KOPT-K1 (cell line): ENCODE measurements around the gene SMC4.

ENCODE experiments used
- H3K27ac ChIP-seq: fragments of 200-600 bp; sonication (generic); 2 replicates; pipeline ENCODE4 v1.5.1; 2016; ENCODE audit warnings: antibody characterized with exemption, mild to moderate bottlenecking, low read depth, low read length; ENCODE audit not compliant: poor library complexity, severe bottlenecking
- H3K36me3 ChIP-seq: fragments of 200-600 bp; sonication (generic); 2 replicates; pipeline ENCODE4 v1.5.1; 2017; ENCODE audit warnings: antibody characterized with exemption, mild to moderate bottlenecking, low read length, moderate library complexity; ENCODE audit not compliant: insufficient read depth
- H3K9me3 ChIP-seq: fragments of 200-600 bp; sonication (generic); 2 replicates; pipeline ENCODE4 v1.5.1; 2017; ENCODE audit warnings: antibody characterized with exemption, low read length, mild to moderate bottlenecking; ENCODE audit not compliant: insufficient read depth, poor library complexity, severe bottlenecking

SMC4 gene

DNA sequence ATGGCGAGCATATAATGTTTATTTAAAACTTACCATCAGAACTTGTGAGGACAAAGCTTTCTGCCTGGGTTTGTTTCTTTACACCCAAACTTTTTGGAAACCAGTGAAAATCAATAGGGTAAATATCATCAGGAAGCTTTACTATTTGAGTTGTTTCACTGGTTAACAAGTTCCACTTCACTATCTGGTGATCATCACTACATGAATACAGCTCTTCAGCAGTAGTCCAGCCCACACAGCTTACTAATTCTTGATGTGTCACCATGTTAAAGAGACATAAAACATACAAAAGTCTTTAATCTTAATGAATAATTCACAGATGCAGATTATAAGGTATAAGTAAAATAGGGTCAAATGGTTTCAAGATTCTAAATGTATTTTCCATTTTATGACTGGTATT lies 18.0 kb upstream of the SMC4 start:
- H3K9me3 ChIP-seq: no peaks in the 10 kb centered on the region
- H3K36me3 ChIP-seq: peaks cover 4% of the 10 kb centered on the region
- H3K27ac ChIP-seq: no peak overlapping the region

DNA sequence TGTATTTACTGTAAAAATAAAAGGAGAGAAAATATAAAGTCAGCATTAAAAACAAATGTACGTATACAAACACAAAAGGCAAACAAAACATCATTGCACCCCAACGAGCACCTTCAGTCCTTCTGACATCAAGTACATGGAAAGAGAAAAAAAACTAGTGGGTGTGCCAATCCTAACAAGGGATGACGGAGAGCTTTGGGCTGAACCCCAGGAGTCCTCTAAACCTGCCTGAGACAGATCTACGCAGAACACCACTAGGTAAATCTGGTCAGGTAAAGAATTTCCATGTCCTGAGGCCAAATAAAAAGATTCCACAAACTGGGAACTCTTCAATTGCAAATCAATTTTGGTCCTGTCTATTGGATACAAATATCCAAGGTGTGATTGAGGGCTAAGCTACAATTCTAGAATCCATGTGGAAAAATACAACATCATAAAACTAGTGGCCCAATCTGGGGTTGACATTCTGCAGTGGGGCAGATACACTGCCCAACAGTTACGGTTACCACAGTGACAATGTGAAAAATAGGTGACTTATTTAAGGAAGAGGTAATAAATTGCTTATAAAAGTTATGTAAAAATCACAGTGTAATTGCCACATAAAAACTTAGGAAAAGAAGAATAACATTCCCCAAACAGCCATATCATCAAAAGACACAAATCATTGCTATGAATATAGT lies 14.7 kb upstream of the SMC4 start:
- Histone ChIP-seq H3K36me3 (no peaks in the 10 kb centered on the region), H3K27ac (no peak overlapping the region), H3K9me3 (no peaks in the 10 kb centered on the region)

DNA sequence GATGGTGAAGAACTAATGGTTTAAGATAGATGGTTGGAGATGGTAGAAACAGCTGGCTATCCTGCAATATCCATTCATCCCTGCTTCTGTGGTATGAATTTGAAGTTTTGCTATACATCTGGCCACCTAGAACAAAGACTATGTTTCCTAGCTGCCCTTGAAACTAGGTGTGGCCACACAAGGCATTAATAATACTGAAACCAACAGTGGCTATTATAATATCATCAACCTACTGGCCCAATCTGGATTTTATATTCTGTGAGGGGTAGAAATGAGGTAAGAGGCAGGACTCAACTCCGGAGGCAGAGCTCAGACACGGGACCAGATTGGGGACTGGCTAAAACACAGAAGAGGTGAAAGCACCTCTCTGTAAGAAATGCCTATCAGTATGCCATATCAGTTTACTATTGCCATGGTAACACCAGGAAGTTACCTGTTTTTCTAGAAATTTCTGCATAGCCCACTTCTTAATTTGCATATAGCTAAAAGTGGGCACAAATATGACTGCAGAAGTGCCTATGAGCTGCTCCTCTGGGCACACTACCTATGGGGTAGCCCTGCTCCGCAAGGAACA lies 8.8 kb upstream of the SMC4 start:
- Histone ChIP-seq H3K27ac (no peak overlapping the region), H3K9me3 (no peaks in the 10 kb centered on the region), H3K36me3 (peaks cover 4% of the 10 kb centered on the region; the same call in 1 of the 2 replicates)

DNA sequence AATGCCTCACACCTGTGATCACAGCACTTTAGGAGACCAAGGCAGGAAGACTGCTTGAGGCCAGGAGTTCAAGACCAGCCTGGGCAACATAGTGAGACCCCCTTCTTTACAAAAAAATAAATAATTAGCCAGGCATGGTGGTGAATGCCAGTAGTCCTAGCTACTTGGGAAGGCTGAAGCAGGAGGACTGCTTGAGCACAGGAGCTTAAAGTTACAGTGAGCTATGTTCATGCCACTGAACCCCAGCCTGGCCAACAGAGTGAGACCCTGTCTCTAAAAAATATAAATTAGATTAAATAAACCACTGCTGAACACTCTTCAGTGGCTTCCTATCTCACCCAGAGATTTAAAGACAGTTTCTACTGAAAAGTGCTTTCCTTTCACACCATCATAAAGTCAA lies 6.7 kb upstream of the SMC4 start:
- Histone ChIP-seq H3K9me3 (no peaks in the 10 kb centered on the region), H3K36me3 (peaks cover 4% of the 10 kb centered on the region; the same call in 1 of the 2 replicates), H3K27ac (no peak overlapping the region)

DNA sequence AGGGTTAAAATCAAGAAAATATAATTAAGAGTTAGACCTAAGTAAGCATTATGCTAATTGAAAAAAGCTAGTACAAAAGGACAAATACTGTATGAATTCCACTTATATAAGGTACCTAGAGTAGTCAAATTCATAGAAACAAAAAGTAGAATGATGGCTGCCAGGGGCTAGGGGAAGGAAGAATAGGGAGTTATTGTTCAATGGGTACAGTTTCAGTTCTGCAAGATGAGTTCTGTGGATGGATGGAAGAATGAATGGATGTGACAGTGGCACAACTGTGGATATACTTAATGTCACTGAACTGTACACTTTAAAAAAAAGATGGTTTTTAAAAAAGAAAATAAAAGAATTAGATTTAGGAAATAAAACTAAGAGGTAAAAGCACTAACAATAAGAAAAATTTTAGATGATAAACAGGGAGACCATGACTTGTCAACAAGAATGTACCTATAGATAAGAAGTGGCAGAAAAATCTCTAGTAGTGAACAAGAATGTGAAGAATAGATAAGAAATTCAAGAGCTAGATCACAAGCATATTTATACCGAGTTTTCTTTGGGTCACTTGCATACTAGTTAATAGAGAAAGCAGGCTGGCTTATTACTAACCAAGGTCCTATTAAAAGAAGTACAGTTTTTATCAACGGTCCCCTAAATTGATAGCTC lies 6.0 kb upstream of the SMC4 start:
- H3K27ac ChIP-seq: no peak overlapping the region
- H3K9me3 ChIP-seq: no peaks in the 10 kb centered on the region
- peaks cover 4% of the 10 kb centered on the region; the same call in 1 of the 2 replicates for H3K36me3 ChIP-seq

DNA sequence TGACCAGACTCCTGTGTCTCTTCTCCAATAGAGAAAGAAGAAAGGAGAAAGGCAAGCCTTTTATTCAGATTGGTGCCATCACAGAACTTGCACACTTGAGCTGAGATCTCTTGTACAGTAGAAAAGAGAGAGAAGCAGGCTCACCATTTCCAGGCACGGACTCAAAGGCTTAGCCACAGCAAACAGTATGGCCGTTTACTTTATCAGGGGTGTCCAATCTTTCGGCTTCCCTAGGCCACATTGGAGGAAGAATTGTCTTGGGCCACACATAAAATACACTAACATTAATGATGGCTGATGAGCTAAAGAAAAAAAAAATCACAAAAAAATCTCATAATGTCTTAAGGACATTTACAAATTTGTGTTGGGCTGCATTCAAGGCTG lies 5.4 kb upstream of the SMC4 start:
- Histone ChIP-seq H3K27ac (no peak overlapping the region), H3K9me3 (no peaks in the 10 kb centered on the region), H3K36me3 (peaks cover 4% of the 10 kb centered on the region; the same call in 1 of the 2 replicates)

DNA sequence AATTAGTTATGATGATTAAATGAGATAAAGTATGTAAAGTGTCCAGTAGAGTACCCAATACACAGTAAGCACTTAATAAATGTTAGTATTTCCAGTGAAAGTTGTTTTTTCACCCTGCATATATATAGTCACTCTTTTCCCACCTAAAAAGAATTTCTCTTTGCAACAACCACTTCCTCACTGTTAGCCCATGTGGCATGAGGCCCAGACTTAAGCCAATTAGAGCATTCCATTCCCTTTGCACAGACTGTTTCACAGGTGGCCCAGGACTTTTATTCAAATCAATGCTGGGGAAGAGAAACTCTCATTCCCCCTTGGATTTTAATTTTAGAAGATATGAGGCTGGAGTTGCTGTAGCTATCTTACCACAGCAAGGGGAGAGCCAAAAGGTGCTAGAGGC lies 4.2 kb upstream of the SMC4 start:
- Histone ChIP-seq H3K9me3 (no peaks in the 10 kb centered on the region), H3K27ac (peak overlapping the region; percentile 8), H3K36me3 (peaks cover 9% of the 10 kb centered on the region; the same call in 1 of the 2 replicates)

DNA sequence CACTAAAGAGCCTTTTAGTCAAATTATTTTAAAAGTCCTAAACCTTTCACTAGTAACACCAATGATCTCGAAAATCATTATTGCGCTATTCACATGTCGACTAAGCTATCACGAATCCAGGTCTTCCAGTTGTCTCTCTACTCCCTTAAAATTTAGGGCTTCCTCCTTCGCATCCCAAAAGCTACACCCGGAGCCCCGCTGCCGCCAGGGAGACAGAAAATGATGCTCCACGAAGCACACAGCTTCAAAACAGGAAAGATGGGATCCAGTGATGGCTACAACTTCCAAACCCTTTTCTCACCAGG lies 678 bp upstream of the SMC4 start:
- Histone ChIP-seq H3K36me3 (peaks cover 38% of the 10 kb centered on the region), H3K27ac (peak overlapping the region; percentile 99), H3K9me3 (no peaks in the 10 kb centered on the region)

DNA sequence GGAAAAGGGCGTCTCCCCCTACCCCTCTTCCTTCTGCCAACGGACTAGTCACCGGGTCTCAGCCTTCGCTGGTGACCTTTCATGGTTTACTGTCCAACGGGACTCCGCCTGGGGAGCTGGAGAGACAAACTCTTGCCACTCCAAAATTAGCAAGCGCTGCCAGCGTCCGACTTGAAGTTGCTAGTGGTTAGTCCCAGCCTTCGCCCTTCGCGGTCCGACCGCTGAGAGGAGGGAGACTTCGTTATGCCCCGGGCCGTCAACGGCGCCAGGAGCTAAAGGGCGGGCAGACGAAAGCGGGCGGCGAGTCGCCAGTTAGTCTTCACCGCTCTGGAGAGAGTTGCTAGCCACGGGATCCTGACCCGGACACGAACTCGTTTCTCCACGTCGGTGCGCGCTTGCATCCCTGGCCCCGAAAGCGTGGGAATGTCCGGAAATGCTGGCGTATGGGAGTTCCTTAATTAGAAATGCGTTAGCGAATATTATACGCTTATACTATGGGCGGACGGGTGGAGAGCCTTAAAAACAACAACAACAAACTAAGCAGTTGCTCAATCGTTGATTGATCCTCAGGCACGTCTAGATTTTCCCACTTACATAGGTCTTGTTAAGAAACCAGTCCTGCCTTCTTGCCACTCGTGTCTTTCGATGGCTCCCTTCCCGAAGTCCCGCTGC lies 716 bp downstream of the SMC4 start:
- peak overlapping the region; percentile 99 for H3K27ac ChIP-seq
- H3K36me3 ChIP-seq: peaks cover 52% of the 10 kb centered on the region
- no peaks in the 10 kb centered on the region for H3K9me3 ChIP-seq

DNA sequence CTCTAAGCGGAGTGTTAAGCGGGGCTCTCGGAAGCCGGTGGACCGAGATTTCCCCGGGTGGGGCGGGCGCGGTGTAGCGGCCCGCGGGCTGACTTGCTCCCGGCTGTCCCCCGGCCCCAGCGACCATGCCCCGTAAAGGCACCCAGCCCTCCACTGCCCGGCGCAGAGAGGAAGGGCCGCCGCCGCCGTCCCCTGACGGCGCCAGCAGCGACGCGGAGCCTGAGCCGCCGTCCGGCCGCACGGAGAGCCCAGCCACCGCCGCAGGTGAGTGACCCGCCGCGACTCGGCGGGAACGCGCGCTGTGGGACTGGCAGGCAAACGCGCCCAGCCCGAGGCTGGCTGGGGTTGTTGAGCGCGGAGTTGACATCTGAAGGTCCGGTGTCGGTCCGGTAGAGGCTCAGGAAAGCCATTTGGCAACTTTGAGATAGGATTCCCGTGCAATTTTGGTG lies 1.3 kb downstream of the SMC4 start:
- Histone ChIP-seq H3K9me3 (no peaks in the 10 kb centered on the region), H3K36me3 (peaks cover 57% of the 10 kb centered on the region), H3K27ac (peak overlapping the region; percentile 99)

DNA sequence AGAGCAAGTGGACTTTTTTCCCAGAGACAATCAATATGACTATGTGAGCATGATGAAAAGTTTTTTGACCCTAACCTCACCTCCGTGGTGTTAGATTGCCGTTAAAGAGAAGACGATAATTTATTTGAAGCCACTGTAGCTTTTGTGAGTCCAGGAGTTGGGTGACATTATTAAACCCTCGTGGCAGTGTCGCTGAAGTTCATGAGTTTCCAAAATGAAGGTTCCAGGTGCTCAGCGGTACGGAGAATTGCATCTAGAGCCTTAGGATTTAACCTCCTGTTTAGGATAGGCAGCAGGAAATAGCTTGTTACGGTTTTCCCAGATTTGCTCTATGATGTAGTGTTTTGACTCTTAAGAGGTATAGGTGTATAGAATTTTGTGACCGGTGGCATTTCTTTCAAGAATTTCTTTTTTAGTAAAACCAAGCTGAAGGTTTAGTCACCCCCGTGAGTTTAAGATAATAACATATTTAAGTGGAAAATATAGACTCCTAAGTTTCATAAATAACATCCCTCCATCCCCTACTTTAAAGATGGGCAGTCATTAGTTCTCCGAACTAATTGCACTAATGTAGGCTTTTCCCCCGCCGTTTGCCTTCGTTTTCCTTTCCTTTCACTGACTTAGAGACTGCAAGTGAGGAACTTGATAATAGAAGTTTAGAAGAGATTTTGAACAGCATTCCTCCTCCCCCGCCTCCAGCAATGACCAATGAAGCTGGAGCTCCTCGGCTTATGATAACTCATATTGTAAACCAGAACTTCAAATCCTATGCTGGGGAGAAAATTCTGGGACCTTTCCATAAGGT lies 2.0 kb downstream of the SMC4 start:
- Histone ChIP-seq H3K9me3 (no peaks in the 10 kb centered on the region), H3K27ac (peak overlapping the region; percentile 99), H3K36me3 (peaks cover 65% of the 10 kb centered on the region)

DNA sequence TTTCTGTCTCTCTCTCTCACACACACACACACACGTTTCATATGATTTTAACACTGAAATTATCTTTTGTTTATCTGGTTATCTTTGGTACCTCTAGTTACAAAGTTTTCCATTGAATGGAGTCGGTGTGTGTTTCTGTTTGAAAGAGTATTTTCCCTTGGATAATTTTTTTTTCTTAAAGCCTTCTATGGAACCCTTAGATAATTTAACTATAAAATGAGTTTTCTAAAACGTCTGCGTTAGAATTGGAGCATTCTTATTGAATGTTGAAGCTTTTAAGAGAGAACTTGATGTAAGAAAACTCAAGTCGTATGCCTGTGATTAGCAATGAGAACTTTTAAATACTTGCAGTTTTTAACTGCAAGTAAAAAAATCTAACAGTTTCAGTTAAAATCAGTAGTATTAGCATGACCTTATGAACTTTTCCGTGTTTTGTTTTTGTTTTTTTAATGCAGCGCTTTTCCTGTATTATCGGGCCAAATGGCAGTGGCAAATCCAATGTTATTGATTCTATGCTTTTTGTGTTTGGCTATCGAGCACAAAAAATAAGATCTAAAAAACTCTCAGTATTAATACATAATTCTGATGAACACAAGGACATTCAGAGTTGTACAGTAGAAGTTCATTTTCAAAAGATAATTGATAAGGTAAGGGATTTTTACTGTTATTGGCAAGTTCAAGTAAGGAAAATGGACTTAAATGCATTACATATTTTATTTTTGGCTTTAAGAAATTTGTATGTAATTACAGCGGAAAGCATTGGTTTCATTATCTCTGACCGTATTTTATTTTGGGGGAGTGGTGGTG lies 3.0 kb downstream of the SMC4 start:
- Histone ChIP-seq H3K9me3 (no peaks in the 10 kb centered on the region), H3K27ac (peak overlapping the region; percentile 99), H3K36me3 (peaks cover 74% of the 10 kb centered on the region)

DNA sequence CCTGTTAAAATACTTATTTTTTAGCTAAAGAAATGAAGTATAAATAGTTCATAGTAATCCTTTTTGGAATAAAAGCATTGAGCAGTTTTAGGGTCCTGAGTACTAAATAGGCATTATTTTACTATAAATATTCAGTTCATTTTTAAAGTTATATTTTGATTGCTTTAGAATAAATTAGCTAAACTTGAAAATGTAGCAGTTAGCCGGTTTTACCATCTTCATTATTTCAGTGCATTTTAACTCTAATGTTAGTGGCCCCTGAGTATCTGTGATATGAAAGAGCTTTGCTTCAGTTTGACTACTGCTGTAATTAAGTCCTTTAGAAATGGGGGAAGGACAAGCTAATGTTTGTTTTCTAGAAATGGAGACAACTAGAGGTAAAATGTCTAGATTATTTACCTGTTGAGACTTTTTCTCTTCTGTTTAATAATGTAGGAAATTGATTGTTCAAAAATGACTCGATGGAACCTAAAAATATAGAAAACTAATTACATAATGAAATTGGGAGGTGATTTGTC lies 3.6 kb downstream of the SMC4 start:
- H3K36me3 ChIP-seq: peaks cover 80% of the 10 kb centered on the region
- no peaks in the 10 kb centered on the region for H3K9me3 ChIP-seq
- peak overlapping the region; percentile 99 for H3K27ac ChIP-seq
